ENCODE results near the gene HAT1. TPM values are rescaled to one million over a fixed set of nuclear protein-coding genes. Genes with fewer than 3 reads are reported as not detected.
A peak's percentile ranks its signal among the peaks of the same experiment; 100 is the strongest.

Gene HAT1
- total RNA-seq, 2 experiments from 2014 or later = 20.3 to 22.6 TPM

DNA sequence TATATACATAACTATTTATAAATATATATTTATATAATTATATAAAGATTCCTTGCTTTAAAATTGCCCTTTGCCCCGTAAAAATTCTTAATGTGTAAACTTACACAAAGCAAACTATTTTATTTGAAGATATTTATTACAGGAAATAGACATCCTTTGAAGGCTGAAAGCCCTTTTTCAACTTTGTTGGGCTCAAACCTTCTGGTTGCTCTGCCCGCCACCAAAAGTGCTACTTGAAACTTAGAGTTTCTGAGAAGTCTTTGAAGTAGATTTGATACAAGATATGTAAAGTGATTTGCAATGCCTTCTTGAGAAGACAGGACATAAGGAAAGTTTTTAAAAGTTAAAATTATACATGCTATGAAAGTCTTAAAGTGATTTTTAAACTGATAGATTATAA, 40.9 kb downstream of the HAT1 start:
- no peak overlapping the region for H3K27ac Mint-ChIP-seq
- TF ChIP-seq, protein P1, sequence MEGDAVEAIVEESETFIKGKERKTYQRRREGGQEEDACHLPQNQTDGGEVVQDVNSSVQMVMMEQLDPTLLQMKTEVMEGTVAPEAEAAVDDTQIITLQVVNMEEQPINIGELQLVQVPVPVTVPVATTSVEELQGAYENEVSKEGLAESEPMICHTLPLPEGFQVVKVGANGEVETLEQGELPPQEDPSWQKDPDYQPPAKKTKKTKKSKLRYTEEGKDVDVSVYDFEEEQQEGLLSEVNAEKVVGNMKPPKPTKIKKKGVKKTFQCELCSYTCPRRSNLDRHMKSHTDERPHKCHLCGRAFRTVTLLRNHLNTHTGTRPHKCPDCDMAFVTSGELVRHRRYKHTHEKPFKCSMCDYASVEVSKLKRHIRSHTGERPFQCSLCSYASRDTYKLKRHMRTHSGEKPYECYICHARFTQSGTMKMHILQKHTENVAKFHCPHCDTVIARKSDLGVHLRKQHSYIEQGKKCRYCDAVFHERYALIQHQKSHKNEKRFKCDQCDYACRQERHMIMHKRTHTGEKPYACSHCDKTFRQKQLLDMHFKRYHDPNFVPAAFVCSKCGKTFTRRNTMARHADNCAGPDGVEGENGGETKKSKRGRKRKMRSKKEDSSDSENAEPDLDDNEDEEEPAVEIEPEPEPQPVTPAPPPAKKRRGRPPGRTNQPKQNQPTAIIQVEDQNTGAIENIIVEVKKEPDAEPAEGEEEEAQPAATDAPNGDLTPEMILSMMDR (IDR thresholded peaks at IDR 0.05) = no peak
- ChIA-PET CTCF (no interaction called here), POLR2A (no interaction called here)
- H3K4me1 Mint-ChIP-seq (ENCODE audit: low read depth) = peaks cover 47% of the 10 kb centered on the region
- Histone ChIP-seq H3K4me3 (ENCODE audit: low read length) (no peak overlapping the region), H3K36me3 (ENCODE audit: insufficient read depth, low read length) (peaks cover 24% of the 10 kb centered on the region), H3K27me3 (ENCODE audit: control insufficient read depth in 1 of 2, insufficient read depth in 2 of 2, low read length in 2 of 2) (no peaks in the 10 kb centered on the region), H3K27ac (ENCODE audit: low read depth in 1 of 2, low read length in 2 of 2) (no peak overlapping the region), H3K4me1 (ENCODE audit: insufficient read depth, low read length) (no peaks in the 10 kb centered on the region), H3K9me3 (ENCODE audit: control insufficient read depth in 1 of 2, insufficient read depth in 1 of 2, low read length in 2 of 2) (no peaks in the 10 kb centered on the region)
- no peak overlapping the region for H3K4me3 Mint-ChIP-seq
- no peaks in the 10 kb centered on the region for H3K9me3 Mint-ChIP-seq
- H3K36me3 Mint-ChIP-seq (ENCODE audit: low read depth) = peaks cover 43% of the 10 kb centered on the region
- peak in 1 of 14 experiments; percentile 28 for DNase-seq
- intact Hi-C loops (cut with DNase I, micrococcal nuclease) = no loop called here
- no peaks in the 10 kb centered on the region for H3K27me3 Mint-ChIP-seq
- ATAC-seq (ENCODE audit: poor library complexity) = no peak

DNA sequence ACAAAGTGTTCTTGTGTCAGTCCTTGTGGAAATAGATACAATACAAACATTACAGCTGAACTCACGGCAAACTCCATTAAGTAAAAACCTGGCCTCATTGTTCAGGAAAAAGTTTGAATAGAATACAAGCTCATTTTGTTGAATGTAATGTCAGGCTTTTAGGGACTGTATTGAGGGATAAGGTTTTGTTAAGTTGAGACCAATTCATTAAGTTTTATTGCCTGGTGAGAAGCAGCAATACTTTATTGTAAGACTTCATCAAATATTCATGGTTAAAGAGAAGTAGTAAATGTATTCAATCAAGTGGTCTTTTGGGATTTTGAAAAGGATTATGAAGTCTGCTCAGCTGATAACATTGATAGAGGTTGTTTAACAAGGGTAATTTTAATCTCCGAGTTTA, 42.0 kb downstream of the HAT1 start:
- intact Hi-C loops (cut with DNase I, micrococcal nuclease) = no loop called here

DNA sequence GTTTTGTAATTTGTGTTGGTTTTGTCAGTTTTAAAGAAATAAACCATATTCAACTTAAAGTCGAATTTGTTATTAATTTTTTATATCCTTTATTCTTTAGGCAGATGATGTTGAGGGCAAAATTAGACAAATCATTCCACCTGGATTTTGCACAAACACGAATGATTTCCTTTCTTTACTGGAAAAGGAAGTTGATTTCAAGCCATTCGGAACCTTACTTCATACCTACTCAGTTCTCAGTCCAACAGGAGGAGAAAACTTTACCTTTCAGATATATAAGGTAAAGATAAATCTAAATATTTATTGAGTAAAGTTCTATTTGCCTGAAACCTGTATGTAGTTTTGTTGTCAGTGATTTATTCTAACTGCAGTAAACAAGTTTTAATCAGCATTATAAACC, 43.0 kb downstream of the HAT1 start:
- no peak for ATAC-seq (ENCODE audit: poor library complexity)
- POLR2A ChIA-PET = no interaction called here
- Histone ChIP-seq H3K4me3 (ENCODE audit: low read length) (no peak overlapping the region), H3K27me3 (ENCODE audit: control insufficient read depth in 1 of 2, insufficient read depth in 2 of 2, low read length in 2 of 2) (no peaks in the 10 kb centered on the region), H3K9me3 (ENCODE audit: control insufficient read depth in 1 of 2, insufficient read depth in 1 of 2, low read length in 2 of 2) (no peaks in the 10 kb centered on the region), H3K27ac (ENCODE audit: low read depth in 1 of 2, low read length in 2 of 2) (no peak overlapping the region), H3K4me1 (ENCODE audit: insufficient read depth, low read length) (no peaks in the 10 kb centered on the region), H3K36me3 (ENCODE audit: insufficient read depth, low read length) (peaks cover 38% of the 10 kb centered on the region)
- TF ChIP-seq, protein P1 (IDR thresholded peaks at IDR 0.05) = no peak
- Mint-ChIP-seq H3K4me3 (no peak overlapping the region), H3K27me3 (no peaks in the 10 kb centered on the region), H3K9me3 (no peaks in the 10 kb centered on the region), H3K36me3 (ENCODE audit: low read depth) (peaks cover 42% of the 10 kb centered on the region), H3K4me1 (ENCODE audit: low read depth) (peaks cover 39% of the 10 kb centered on the region), H3K27ac (no peak overlapping the region)
- CTCF ChIA-PET = no interaction called here
- DNase-seq = no peak
- intact Hi-C loops (cut with DNase I, micrococcal nuclease) = no loop called here

More for the DNA sequence above, 42.0 kb downstream of the HAT1 start:
- no peak overlapping the region for H3K27ac ChIP-seq (ENCODE audit: low read depth in 1 of 2, low read length in 2 of 2)
- H3K4me1 ChIP-seq (ENCODE audit: insufficient read depth, low read length) = no peaks in the 10 kb centered on the region
- POLR2A ChIA-PET = no interaction called here
- CTCF ChIA-PET = no interaction called here
- H3K4me3 ChIP-seq (ENCODE audit: low read length) = no peak overlapping the region
- ATAC-seq (ENCODE audit: poor library complexity) (no peak), DNase-seq (no peak)
- Mint-ChIP-seq H3K36me3 (ENCODE audit: low read depth) (peaks cover 49% of the 10 kb centered on the region), H3K4me1 (ENCODE audit: low read depth) (peaks cover 47% of the 10 kb centered on the region), H3K9me3 (no peaks in the 10 kb centered on the region), H3K27ac (no peak overlapping the region), H3K4me3 (no peak overlapping the region), H3K27me3 (no peaks in the 10 kb centered on the region)
- peaks cover 34% of the 10 kb centered on the region for H3K36me3 ChIP-seq (ENCODE audit: insufficient read depth, low read length)
- H3K27me3 ChIP-seq (ENCODE audit: control insufficient read depth in 1 of 2, insufficient read depth in 2 of 2, low read length in 2 of 2) = no peaks in the 10 kb centered on the region
- TF ChIP-seq, protein P1 (IDR thresholded peaks at IDR 0.05) = no peak
- no peaks in the 10 kb centered on the region for H3K9me3 ChIP-seq (ENCODE audit: control insufficient read depth in 1 of 2, insufficient read depth in 1 of 2, low read length in 2 of 2)

Data from CD4-positive, alpha-beta T cell (primary cell).